NCI-H187 treated with DMSO at 0.1 percent for 48 hours (cell line): ENCODE measurements around the gene RANBP3.
"Not testable (repeated sequence)": the region's sequence is repeated elsewhere in the genome, so short reads cannot be mapped to it uniquely, and the experiment has no call there.

Experiments used
- DNase-seq: peaks from one replicate; lab custom pipeline; 2025; lab: John Stamatoyannopoulos, UW

Gene RANBP3, protein sequence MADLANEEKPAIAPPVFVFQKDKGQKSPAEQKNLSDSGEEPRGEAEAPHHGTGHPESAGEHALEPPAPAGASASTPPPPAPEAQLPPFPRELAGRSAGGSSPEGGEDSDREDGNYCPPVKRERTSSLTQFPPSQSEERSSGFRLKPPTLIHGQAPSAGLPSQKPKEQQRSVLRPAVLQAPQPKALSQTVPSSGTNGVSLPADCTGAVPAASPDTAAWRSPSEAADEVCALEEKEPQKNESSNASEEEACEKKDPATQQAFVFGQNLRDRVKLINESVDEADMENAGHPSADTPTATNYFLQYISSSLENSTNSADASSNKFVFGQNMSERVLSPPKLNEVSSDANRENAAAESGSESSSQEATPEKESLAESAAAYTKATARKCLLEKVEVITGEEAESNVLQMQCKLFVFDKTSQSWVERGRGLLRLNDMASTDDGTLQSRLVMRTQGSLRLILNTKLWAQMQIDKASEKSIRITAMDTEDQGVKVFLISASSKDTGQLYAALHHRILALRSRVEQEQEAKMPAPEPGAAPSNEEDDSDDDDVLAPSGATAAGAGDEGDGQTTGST

GRCh38 chr19:5977785-5978605 lies at the start of gene RANBP3:
Gene RANBP3 (minus strand): TSS chr19:5978140. CDS start chr19:5978082, 58 bp downstream.
- DNase-seq: peak; percentile 68

DNA sequence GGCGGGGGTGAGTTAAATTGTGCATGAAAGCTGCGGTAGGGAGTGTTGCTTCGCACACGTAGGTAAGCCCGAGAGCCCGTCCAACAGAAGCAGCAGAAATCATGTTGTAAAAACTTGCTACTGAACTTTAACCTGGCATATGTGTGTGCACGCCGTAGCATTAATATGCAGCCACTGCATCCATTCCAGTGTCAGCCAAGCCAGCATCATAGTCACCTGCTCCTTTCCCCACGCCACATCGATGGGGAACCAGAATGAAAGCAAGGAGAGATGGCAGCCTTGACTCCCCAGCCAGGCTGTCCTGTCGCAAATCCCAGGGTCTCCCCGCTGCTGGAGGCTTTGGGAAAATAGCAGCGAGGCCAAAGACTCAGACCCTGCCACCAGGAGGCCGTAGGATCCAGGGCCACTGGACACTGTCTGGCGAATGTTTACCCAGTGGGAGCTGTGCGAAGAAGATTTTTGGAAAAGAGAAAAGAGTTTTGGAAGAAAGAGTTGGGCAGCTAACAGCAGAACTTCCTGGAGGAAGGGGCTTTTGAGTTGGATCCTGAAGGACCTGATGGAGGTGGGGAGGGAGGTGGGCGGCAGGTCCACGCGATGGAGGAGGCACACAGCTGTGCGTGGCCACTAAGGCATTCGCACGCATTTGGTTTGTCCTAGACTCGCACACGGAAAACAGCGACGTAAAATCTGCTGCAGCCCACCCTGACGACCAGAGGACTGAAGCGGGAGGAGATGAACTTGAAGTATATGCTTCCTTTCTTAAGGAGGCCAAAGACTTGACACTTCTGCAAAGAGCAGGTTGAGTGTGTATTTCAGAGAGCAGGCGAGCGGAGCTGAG lies 48.7 kb upstream of the RANBP3 start:
- DNase-seq: no peak

DNA sequence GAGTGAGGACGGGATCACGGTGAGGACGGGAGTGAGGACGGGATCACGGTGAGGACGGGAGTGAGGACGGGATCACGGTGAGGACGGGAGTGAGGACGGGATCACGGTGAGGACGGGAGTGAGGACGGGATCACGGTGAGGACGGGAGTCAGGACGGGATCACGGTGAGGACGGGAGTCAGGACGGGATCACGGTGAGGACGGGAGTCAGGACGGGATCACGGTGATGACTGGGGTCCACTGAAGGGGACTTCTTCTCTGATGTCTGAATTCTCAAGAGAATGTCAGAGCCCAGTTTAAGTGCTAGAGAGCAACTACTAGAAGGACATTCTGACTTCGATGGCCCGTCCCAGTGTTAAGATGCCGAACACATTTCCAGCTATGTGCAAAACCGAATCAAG lies 46.8 kb upstream of the RANBP3 start:
- not testable (repeated sequence) for DNase-seq

DNA sequence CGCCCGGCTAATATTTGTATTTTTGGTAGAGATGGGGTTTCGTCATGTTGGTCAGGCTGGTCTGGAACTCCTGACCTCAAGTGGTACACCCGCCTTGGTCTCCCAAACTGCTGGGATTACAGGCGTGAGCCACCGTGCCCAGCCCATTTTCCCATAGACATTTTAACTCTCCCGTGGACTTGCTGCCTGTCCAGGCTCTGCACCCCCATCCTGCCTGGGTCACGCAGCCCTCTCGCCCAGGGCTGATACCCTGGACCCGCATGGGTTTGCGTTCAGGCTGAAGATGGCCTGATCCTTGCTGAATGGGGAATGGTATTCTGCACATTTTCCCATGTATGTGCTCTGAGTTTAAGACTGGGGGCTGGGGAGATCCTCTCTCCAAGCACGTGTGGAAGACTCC lies 46.0 kb upstream of the RANBP3 start:
- no peak for DNase-seq

DNA sequence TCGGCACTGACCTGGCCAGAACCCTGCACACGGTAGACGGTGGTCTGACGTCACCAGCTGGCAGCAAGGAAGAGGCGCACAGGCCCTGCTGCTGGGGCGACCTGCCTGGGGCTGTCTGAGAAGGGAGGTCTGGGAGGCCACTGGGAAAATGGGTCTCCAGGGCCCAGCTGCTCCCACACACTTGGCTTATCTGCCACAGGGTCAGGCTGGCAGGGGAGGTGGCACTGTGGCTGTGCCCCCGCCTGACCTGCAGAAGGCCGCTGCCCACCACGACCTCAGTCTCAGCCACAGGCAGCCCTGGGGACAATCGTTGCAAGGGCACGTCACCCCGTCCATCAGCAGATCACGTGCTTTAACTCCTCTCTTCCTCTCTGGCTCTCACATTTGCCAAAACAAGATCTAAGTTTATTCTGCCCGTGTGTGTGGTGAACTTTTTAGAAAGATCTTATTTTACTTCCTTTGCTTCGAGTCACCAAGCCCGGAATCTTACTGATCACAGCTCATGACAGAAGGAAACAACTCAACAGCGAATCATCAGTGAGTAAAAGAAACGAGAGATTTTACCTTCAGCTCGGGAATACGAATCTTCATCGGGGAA lies 45.2 kb upstream of the RANBP3 start:
- no peak for DNase-seq

DNA sequence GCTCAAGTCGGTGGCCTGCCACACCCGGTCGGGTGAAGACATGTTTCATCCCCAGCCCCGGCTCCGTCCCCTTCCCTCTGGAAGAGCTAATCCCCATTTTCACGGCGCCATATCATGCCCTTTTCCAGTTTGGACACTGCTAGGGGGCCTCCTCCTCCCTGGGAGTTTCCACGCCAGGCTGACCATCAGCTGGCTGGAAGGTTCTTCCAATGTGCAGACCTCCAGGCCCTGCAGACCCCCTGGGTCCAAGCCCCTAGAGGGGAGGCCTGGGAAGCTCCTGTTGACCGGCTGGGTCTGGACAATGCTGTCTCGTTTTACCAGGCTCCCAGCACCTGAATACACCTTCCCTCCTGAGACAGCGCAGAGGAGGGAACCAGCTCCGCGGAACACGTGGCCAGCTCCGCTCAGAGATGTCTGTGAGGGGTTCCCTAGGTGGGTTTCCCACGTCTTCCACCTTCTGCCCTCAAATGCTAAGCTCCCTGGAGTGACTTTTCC lies 44.7 kb upstream of the RANBP3 start:
- no peak for DNase-seq

DNA sequence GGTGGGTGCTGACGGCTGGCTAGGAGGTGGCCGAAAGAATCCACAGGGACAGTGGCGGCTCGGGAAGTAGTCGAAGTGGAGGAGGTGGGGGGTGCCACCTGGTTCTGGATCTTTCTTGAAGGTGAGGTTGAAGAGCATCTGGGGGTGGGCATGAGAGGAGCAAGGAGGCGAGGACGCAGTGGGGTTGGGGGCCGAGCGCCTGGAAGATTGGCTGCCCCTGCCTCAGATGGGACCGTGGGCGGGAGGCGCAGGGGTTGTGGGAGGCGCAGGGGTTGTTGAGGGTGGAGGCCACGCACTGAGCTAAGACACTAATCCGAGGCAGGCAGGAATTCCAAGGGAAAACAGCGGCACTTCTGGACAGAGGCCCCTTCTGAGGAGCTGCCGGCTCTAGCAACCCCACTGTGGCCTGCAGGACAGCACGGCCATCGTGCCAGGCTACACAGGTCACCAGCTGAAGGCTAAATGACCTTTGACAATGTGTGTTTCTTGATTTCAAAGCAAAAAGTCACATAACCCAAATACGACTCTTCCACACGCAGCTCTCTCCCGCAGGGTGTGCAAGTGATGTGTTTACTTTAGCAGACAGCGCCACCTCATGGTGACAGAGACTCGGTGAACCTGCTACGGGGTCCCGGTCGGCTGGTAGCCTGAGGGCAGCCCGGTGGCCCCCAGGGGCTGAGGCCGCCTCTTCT lies 44.1 kb upstream of the RANBP3 start:
- no peak for DNase-seq

- DNase-seq: no peak
These were observed 43.2 kb upstream of the RANBP3 start for GRCh38 chr19:6020972-6021805.

DNA sequence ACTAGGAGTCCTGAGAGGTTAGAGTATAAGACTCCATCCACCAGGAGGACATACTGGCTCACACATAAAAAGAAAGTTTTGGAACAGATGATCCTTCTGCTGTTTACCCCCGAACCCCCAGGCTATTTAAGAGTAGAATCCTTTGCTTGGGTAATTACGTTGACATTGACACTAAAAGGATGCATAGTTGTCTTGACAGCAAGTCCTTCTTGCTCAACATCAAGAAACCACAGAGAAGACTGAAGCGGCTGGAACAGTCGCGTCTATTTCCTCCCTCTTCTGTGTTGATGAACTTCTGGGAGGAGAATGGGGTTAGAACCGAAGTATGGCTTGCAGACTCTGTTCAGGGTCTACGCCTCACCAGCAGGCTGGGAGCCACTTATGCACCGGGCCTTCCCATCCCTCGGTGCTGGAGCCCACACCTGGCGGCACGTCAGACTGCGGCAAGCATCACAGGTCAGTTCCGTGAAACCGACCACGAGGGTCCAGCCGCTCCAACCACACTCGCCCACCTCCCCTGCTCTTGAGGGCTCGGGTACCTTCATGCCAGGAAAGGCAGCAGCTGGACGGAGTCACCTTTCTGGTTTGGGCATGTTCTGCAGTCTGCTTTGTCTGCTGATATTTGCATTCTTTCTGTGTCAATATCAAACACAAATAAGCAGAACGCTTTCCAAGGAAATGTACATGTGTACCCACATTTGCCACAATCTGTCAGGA lies 42.4 kb upstream of the RANBP3 start:
- DNase-seq: no peak

GRCh38 chr19:6018786-6019185 lies 40.8 kb upstream of the RANBP3 start:
- no peak for DNase-seq

DNA sequence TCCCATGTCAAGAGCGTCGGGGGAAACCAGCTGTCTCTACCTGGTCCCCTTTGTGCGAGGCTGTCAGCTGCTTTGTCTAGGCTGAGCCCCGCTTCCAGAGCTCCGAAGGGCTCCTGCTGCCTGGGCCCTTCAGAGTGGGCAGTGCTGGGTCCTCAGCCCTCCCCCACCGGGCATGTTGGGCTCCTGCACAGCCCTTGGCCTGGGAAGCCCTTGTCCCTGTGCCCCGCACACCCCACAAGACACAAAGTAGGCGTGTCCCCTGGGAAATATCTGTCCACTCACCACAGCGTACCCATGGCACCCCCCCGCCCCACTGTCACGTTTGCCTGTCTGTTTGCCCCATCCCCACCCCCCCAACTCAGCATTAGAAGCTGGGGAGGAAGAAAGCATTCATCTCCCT lies 39.6 kb upstream of the RANBP3 start:
- no peak for DNase-seq

- no peak for DNase-seq
These were observed 38.1 kb upstream of the RANBP3 start for GRCh38 chr19:6015841-6016545.

DNA sequence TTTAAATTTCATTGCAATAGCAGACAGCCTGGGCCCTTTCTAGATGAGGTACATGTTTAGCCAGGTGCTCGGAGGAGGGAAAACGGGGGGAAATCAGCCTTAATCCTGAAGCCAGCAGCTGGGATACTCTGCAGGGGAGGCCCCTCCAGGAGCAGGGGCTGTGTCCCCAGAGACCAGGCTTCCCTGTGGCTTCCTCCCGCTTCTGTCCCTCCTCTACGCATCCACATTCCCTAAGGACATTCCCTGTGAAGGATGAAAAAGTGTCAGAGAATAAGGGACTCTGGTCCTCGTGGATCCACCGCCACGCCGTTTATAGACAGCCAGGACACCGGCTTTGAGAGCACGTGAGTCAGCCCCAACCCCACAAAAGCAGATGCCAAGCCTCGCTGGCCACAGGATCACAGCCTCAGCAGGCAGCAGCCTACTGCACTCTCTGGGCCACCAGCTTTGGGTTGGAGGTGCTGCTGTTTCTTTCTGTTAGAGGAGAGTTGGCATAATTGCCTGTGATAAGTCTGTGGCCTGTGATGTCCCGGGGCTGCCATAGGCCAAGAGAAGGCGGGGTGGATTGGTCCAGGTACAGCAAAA lies 36.7 kb upstream of the RANBP3 start:
- DNase-seq: no peak

DNA sequence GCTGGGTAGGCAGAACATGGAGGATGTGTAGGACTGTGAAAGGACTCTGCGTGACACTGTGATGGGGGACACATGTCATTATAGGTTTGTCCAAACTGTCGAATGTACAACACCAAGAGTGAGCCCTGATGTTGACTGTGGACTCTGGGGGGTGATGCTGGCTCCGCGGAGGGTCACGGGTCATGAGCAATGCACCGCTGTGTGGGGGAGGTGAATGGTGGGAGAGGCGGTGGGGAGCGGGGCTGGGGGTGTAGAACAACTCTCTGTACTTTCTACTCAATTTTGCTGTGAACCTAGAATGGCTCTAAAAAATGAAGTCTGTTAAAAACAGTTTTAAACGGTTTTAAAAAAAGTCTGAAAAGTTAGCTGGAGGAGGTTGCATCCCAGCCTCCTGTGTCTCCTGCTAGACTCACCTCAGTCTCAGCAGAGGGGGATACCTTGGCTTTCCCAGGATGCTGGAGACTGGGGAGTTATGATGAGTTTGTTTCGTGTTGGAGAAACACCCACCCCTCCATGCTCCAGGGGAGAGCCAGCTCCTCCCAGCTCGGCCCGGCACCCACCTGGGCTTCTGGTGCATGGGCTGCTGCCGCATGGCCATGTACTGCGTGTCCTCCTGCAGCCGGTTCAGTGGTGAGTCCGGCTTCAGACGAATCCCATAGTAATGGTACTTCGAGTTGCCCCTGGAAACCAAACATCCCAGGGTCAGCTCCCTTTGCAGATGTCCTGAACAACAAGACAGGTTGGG lies 34.7 kb upstream of the RANBP3 start:
- DNase-seq: no peak

DNA sequence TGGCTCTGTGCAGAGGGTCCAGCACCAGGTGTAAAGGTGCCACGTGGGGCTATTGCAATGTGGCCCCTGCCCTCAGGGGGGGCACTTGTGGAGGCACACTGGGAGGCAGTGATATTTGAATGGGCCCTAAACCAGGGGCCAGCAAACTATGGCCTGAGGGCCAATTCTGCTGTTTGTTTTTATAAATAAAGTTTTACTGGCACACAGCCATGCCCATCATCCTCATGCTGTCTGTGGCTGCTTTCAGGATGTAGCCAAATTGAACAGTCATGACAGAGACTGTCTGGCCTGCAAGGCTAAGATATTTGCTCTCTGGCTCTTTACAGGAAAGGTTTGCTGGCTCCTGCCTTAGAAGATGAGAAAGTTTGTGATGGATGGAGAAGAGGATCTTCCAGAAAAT lies 33.9 kb upstream of the RANBP3 start:
- no peak for DNase-seq

DNA sequence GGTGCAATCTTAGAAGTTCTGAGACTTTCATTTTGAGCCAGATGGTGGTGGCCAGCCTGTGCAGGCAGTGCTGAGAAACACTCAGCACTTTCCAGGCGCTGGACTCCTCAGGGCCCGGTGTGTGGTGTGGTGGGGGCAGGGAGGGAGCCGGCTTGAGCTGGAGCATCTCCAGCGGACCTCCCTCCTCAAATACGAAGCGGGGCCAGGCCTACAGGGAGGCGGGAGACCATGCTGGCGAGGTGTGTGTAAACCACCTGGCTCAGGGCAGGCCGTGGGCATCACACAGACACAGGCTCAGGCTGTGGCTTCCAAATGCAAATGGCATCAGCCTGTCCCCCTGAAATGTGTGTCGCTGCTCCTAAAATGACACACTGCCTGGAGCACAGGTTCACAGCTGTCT lies 33.3 kb upstream of the RANBP3 start:
- no peak for DNase-seq

GRCh38 chr19:6010107-6010506 lies 32.2 kb upstream of the RANBP3 start:
- no peak for DNase-seq
